Mammary epithelial cell (primary cell): ENCODE results near the gene ANKS1B.

Experiments used
- EZH2 ChIP-seq: IDR thresholded peaks from 2 replicates; pipeline ENCODE4 v1.6.1; 2012; ENCODE audit warnings: low read length, inconsistent platforms, borderline replicate concordance
- TF ChIP-seq, protein P1 (sequence below), 2 donors: IDR thresholded peaks in 1 of 2; conservative IDR thresholded peaks in 1 of 2; 2 replicates each; pipeline ENCODE4 v1.5.1; 2011 to 2012; ENCODE audit warnings: inconsistent platforms in 2 of 2, low read length in 2 of 2, mild to moderate bottlenecking in 2 of 2, control low read depth in 1 of 2, low read depth in 1 of 2; ENCODE audit not compliant: insufficient read depth in 1 of 2; ENCODE audit errors: extremely low read depth in 1 of 2

GRCh38 chr12:99522456-99522855, 462.3 kb downstream of the ANKS1B start:
- TF ChIP-seq, protein P1, sequence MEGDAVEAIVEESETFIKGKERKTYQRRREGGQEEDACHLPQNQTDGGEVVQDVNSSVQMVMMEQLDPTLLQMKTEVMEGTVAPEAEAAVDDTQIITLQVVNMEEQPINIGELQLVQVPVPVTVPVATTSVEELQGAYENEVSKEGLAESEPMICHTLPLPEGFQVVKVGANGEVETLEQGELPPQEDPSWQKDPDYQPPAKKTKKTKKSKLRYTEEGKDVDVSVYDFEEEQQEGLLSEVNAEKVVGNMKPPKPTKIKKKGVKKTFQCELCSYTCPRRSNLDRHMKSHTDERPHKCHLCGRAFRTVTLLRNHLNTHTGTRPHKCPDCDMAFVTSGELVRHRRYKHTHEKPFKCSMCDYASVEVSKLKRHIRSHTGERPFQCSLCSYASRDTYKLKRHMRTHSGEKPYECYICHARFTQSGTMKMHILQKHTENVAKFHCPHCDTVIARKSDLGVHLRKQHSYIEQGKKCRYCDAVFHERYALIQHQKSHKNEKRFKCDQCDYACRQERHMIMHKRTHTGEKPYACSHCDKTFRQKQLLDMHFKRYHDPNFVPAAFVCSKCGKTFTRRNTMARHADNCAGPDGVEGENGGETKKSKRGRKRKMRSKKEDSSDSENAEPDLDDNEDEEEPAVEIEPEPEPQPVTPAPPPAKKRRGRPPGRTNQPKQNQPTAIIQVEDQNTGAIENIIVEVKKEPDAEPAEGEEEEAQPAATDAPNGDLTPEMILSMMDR (conservative IDR thresholded peaks at IDR 0.05 in 1 of 2, IDR thresholded peaks at IDR 0.05 in 1 of 2; ENCODE audit: extremely low read depth in 1 of 2, insufficient read depth in 1 of 2, low read depth in 1 of 2, low read length in 2 of 2), result no peak
- no peak for TF ChIP-seq EZH2
